ENCODE results near the gene SEH1L. TPM values are rescaled to one million over a fixed set of nuclear protein-coding genes. Genes with fewer than 3 reads are reported as not detected.

Gene SEH1L
- total and polyA plus RNA-seq, 10 of the 15 experiments (the other 5 are each of a cell fraction or from before 2014, with no cell fraction given): 27.5 to 109 (median 52.8) TPM

- TF ChIP-seq ZNF207 (IDR thresholded peaks at IDR 0.05; ENCODE audit: borderline replicate concordance) (no peak), EED (IDR thresholded peaks at IDR 0.05; ENCODE audit: low read depth) (0 out of 2 replicates have a peak, but pooled peaks have one; percentile 17), NBN (IDR thresholded peaks at IDR 0.05) (peak; percentile 35), SIN3A (IDR thresholded peaks at IDR 0.05; ENCODE audit: low read depth, low read length) (peak; percentile 92), BCLAF1 (IDR thresholded peaks at IDR 0.05) (no peak), ZNF384 (IDR thresholded peaks at IDR 0.05; ENCODE audit: borderline replicate concordance, low read depth, low read length) (no peak), ZBTB40 (IDR thresholded peaks at IDR 0.05; ENCODE audit: borderline replicate concordance) (peak; percentile 69; the same call in 1 of the 2 replicates), FOXM1 (IDR thresholded peaks at IDR 0.05; ENCODE audit: low read depth, low read length) (no peak; the same call in 1 of the 2 replicates), PKNOX1 (IDR thresholded peaks at IDR 0.05) (peak; percentile 86), RELA (IDR thresholded peaks at IDR 0.05; ENCODE audit: borderline replicate concordance, partially characterized antibody) (peak; percentile 40)
Observed at GRCh38 chr18:12990967-12991820, 43.4 kb downstream of the SEH1L start, which contains the start of gene CEP192 (continued).
